K562 (cell line): ENCODE data around the gene PHETA1. TPM values are rescaled to one million over a fixed set of nuclear protein-coding genes. Genes with fewer than 3 reads are reported as not detected.
A peak's percentile ranks its signal among the peaks of the same experiment; 100 is the strongest.

ENCODE experiments used
- ATF2 ChIP-seq: sonication (generic); formaldehyde crosslinking; IDR thresholded peaks from 2 replicates; pipeline ENCODE4 v1.8.1; 2022; ENCODE audit warnings: missing genetic modification reagents
- GTF2E2 ChIP-seq: fragments of 200-800 bp; sonication (Bioruptor generic); IDR thresholded peaks from 2 replicates; pipeline ENCODE4 v1.6.1; 2016; ENCODE audit warnings: missing genetic modification characterization, missing compliant biosample characterization
- HDGF ChIP-seq: fragments of 450-650 bp; IDR thresholded peaks from 2 replicates; pipeline ENCODE4 v1.6.1; 2016
- IFI16 ChIP-seq: fragments of 250-450 bp; sonication (Bioruptor Pico); IDR thresholded peaks from 2 replicates; pipeline ENCODE4 v2.1.2; 2022; ENCODE audit warnings: mild to moderate bottlenecking, inconsistent platforms
- NFRKB ChIP-seq: fragments of 450-650 bp; IDR thresholded peaks from 2 replicates; pipeline ENCODE4 v1.6.1; 2016; ENCODE audit warnings: low read depth
- PHF8 ChIP-seq: fragments of 200-600 bp; sonication (generic); IDR thresholded peaks from 2 replicates; pipeline ENCODE4 v1.6.1; 2012; ENCODE audit warnings: mixed run types, mild to moderate bottlenecking, inconsistent platforms, low read length, moderate library complexity, borderline replicate concordance
- PRPF4 ChIP-seq: fragments of 200-400 bp; formaldehyde crosslinking; IDR thresholded peaks from one replicate; pipeline ENCODE4 v1.6.1; 2017; ENCODE audit warnings: low read length, low read depth, mild to moderate bottlenecking; ENCODE audit not compliant: insufficient read depth, poor library complexity, severe bottlenecking
- PYGO2 ChIP-seq: fragments of 450-650 bp; IDR thresholded peaks from 2 replicates; pipeline ENCODE4 v1.6.1; 2016; ENCODE audit warnings: mild to moderate bottlenecking, missing genetic modification characterization, moderate library complexity, missing compliant biosample characterization
- ZNF282 ChIP-seq: sonication (generic); formaldehyde crosslinking; IDR thresholded peaks from 2 replicates; pipeline ENCODE4 v1.8.1; 2023; ENCODE audit warnings: missing genetic modification reagents
- polyA plus RNA-seq, 8 experiments: library from polyadenylated mRNA; depleted of rRNA in 4 of 8; stranded (reverse) in 5 of 8; unstranded in 3 of 8; fragments of >200 nt; fragmentation: Nextera tagmentation in 2 of 8; fragmentation: Illumina TruSeq in 1 of 8; extraction: Ambion mirVana in 2 of 8; extraction: Trizol in 1 of 8; gene quantifications; 2 replicates each; pipeline versions ENCODE4 v1.2.1 to v1.2.3, GENCODE V29; 2011 to 2014; ENCODE audit warnings: inconsistent platforms in 1 of 8, missing spikeins in 1 of 8
- total RNA-seq, 7 experiments: library from RNA; depleted of rRNA in 6 of 7; stranded (reverse); fragments of >200 nt in 6 of 7; fragmentation: Illumina TruSeq in 2 of 7; extraction: Trizol in 2 of 7; gene quantifications; 2 replicates each; pipeline versions ENCODE4 v1.2.1 to v1.2.3, GENCODE V29; 2011 to 2021; ENCODE audit warnings: low replicate concordance in 1 of 7
- TF ChIP-seq, protein P1 (sequence below): fragments of 450-650 bp; IDR thresholded peaks from one replicate; pipeline ENCODE4 v1.6.1; 2018; ENCODE audit warnings: mild to moderate bottlenecking, moderate library complexity; ENCODE audit not compliant: partially characterized antibody
- TF ChIP-seq, protein P2 (sequence below), 2 experiments: fragments of 450-650 bp; formaldehyde crosslinking in 1 of 2; IDR thresholded peaks; 2 replicates each; pipeline versions ENCODE4 v1.4.0 to v1.6.1; 2014 to 2020; ENCODE audit warnings: mild to moderate bottlenecking in 2 of 2, borderline replicate concordance in 1 of 2, low read depth in 1 of 2
- TF ChIP-seq, protein P3 (sequence below), 2 experiments: IDR thresholded peaks in 1 of 2; conservative IDR thresholded peaks in 1 of 2; 2 replicates each; pipeline ENCODE4 v1.6.1; 2016; ENCODE audit warnings: low read depth in 2 of 2, mild to moderate bottlenecking in 1 of 2, missing compliant biosample characterization in 1 of 2, missing genetic modification characterization in 1 of 2, moderate library complexity in 1 of 2

Gene PHETA1
- total and polyA plus RNA-seq, 9 of the 15 experiments (the other 6 are each of a cell fraction or from before 2014, with no cell fraction given), result 0.03 to 12.4 (median 3.0) TPM

- TF ChIP-seq IFI16 (CRISPR knock-in tag) (no peak), GTF2E2 (tag) (no peak), ZNF282 (CRISPR knock-in tag) (no peak), HDGF (no peak), NFRKB (no peak), ATF2 (CRISPR knock-in tag) (no peak), PRPF4 (no peak), PHF8 (no peak; the same call in 1 of the 2 replicates), PYGO2 (tag) (no peak)
- TF ChIP-seq, protein P1, sequence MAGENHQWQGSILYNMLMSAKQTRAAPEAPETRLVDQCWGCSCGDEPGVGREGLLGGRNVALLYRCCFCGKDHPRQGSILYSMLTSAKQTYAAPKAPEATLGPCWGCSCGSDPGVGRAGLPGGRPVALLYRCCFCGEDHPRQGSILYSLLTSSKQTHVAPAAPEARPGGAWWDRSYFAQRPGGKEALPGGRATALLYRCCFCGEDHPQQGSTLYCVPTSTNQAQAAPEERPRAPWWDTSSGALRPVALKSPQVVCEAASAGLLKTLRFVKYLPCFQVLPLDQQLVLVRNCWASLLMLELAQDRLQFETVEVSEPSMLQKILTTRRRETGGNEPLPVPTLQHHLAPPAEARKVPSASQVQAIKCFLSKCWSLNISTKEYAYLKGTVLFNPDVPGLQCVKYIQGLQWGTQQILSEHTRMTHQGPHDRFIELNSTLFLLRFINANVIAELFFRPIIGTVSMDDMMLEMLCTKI, result no peak
- TF ChIP-seq, protein P2, sequence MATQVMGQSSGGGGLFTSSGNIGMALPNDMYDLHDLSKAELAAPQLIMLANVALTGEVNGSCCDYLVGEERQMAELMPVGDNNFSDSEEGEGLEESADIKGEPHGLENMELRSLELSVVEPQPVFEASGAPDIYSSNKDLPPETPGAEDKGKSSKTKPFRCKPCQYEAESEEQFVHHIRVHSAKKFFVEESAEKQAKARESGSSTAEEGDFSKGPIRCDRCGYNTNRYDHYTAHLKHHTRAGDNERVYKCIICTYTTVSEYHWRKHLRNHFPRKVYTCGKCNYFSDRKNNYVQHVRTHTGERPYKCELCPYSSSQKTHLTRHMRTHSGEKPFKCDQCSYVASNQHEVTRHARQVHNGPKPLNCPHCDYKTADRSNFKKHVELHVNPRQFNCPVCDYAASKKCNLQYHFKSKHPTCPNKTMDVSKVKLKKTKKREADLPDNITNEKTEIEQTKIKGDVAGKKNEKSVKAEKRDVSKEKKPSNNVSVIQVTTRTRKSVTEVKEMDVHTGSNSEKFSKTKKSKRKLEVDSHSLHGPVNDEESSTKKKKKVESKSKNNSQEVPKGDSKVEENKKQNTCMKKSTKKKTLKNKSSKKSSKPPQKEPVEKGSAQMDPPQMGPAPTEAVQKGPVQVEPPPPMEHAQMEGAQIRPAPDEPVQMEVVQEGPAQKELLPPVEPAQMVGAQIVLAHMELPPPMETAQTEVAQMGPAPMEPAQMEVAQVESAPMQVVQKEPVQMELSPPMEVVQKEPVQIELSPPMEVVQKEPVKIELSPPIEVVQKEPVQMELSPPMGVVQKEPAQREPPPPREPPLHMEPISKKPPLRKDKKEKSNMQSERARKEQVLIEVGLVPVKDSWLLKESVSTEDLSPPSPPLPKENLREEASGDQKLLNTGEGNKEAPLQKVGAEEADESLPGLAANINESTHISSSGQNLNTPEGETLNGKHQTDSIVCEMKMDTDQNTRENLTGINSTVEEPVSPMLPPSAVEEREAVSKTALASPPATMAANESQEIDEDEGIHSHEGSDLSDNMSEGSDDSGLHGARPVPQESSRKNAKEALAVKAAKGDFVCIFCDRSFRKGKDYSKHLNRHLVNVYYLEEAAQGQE (IDR thresholded peaks at IDR 0.05; ENCODE audit: borderline replicate concordance), result no peak
- TF ChIP-seq, protein P2 (CRISPR knock-in tag; IDR thresholded peaks at IDR 0.05; ENCODE audit: low read depth), result no peak
- TF ChIP-seq, protein P3, sequence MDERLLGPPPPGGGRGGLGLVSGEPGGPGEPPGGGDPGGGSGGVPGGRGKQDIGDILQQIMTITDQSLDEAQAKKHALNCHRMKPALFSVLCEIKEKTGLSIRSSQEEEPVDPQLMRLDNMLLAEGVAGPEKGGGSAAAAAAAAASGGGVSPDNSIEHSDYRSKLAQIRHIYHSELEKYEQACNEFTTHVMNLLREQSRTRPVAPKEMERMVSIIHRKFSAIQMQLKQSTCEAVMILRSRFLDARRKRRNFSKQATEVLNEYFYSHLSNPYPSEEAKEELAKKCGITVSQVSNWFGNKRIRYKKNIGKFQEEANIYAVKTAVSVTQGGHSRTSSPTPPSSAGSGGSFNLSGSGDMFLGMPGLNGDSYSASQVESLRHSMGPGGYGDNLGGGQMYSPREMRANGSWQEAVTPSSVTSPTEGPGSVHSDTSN (CRISPR knock-in tag; IDR thresholded peaks at IDR 0.05; ENCODE audit: low read depth), result no peak
- TF ChIP-seq, protein P3 (tag; conservative IDR thresholded peaks at IDR 0.05; ENCODE audit: low read depth), result peak; percentile 30; the same call in 1 of the 2 replicates
Measured at GRCh38 chr12:111409780-111410430, 41.0 kb upstream of the PHETA1 start (continued).
